ENCODE data around the gene KCNK17. TPM values are rescaled to one million over a fixed set of nuclear protein-coding genes. Genes with fewer than 3 reads are reported as not detected.

The KCNK17 gene
- total RNA-seq, 1 experiment from 2014 or later: not detected

DNA sequence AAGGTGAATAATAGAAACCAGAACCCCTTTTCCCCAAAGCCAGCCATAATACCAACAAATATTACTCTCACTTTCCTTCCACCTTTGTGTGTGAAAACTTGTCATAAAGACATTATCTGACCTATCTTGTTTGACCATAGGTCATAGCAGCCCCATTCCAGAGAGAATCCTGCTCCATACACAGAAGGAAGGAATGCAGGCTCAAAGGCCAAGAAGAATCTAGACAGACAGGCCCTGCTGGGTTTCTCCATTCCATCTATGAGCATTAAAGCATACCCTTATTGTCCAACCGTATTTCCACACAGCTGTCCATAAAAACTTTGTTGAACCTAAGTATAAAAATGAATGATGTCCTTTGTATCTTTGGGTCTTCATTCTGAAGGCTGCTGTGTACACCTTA is 44.3 kb downstream of the KCNK17 start (continued):
- TF ChIP-seq, protein P1, sequence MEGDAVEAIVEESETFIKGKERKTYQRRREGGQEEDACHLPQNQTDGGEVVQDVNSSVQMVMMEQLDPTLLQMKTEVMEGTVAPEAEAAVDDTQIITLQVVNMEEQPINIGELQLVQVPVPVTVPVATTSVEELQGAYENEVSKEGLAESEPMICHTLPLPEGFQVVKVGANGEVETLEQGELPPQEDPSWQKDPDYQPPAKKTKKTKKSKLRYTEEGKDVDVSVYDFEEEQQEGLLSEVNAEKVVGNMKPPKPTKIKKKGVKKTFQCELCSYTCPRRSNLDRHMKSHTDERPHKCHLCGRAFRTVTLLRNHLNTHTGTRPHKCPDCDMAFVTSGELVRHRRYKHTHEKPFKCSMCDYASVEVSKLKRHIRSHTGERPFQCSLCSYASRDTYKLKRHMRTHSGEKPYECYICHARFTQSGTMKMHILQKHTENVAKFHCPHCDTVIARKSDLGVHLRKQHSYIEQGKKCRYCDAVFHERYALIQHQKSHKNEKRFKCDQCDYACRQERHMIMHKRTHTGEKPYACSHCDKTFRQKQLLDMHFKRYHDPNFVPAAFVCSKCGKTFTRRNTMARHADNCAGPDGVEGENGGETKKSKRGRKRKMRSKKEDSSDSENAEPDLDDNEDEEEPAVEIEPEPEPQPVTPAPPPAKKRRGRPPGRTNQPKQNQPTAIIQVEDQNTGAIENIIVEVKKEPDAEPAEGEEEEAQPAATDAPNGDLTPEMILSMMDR (IDR thresholded peaks at IDR 0.05 in 2 of 3, conservative IDR thresholded peaks at IDR 0.05 in 1 of 3; ENCODE audit: borderline replicate concordance in 1 of 3, insufficient read depth in 1 of 3, low read depth in 2 of 3, low read length in 2 of 3): no peak
- no peak for TF ChIP-seq CEBPB (IDR thresholded peaks at IDR 0.05; ENCODE audit: low read depth)
- TF ChIP-seq POLR2A (IDR thresholded peaks at IDR 0.05; ENCODE audit: borderline replicate concordance, extremely low read depth, insufficient read depth, insufficient read length): no peak
- no peak for TF ChIP-seq POLR2AphosphoS5 (IDR thresholded peaks at IDR 0.05; ENCODE audit: low read depth, low read length)
- TF ChIP-seq EZH2 (IDR thresholded peaks at IDR 0.05): no peak
- TF ChIP-seq, protein P2, sequence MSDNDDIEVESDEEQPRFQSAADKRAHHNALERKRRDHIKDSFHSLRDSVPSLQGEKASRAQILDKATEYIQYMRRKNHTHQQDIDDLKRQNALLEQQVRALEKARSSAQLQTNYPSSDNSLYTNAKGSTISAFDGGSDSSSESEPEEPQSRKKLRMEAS (IDR thresholded peaks at IDR 0.05): no peak
- no peak for TF ChIP-seq RAD21 (IDR thresholded peaks at IDR 0.05; ENCODE audit: low read depth)

DNA sequence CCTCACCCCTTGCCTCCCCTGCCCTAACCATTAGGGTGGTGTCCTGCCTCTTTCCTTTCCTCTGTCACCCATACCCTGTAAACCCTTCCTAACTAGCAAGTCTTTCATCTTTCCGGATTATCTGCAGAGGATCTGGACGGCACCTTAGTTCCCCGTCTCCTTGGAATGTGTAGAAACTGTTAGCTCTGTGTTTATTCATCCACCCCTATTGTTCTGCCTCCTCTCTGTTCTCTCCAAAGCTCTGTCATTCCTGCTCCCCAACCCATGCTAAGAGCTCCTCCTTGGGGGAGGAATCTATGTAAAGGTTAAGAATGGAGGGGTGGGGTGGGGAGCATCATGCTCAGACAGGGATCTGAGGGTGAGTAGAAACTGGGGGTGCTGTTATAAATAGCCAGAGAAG is 45.5 kb downstream of the KCNK17 start:
- Histone ChIP-seq H3K4me1 (ENCODE audit: control insufficient read depth in 1 of 2, insufficient read depth in 2 of 2, low read length in 2 of 2) (no peaks in the 10 kb centered on the region), H3K4me3 (replicated peaks in 1 of 2; ENCODE audit: low read depth in 1 of 2, low read length in 2 of 2) (no peak overlapping the region), H3K36me3 (ENCODE audit: control insufficient read depth in 1 of 2, insufficient read depth in 2 of 2, low read length in 2 of 2) (no peaks in the 10 kb centered on the region), H3K79me2 (ENCODE audit: insufficient read depth, low read length) (no peaks in the 10 kb centered on the region), H2AFZ (ENCODE audit: low read depth, low read length, poor library complexity, severe bottlenecking) (no peak overlapping the region), H3K9ac (ENCODE audit: low read length) (no peak overlapping the region), H3K9me2 (ENCODE audit: insufficient read depth) (no peaks in the 10 kb centered on the region), H4K20me1 (ENCODE audit: insufficient read depth) (no peaks in the 10 kb centered on the region), H3K27me3 (ENCODE audit: insufficient read depth, low read length) (no peaks in the 10 kb centered on the region), H3K9me3 (ENCODE audit: control insufficient read depth in 1 of 2, insufficient read depth in 1 of 2, low read depth in 1 of 2, low read length in 2 of 2) (no peaks in the 10 kb centered on the region), H3K27ac (ENCODE audit: low read depth, low read length) (no peak overlapping the region), H3K4me2 (ENCODE audit: low read length) (no peak overlapping the region)
- DNase-seq (ENCODE audit: low read depth, low spot score) (no peak), ATAC-seq (no peak)
- ChIA-PET RAD21 (ENCODE audit: low non-redundant PET in 1 of 2, low total read pairs in 2 of 2, uncharacterized antibody in 2 of 2, unreplicated experiment in 2 of 2) (no interaction called here), POLR2A (no interaction called here), CTCF (no interaction called here)
- TF ChIP-seq ELF1 (IDR thresholded peaks at IDR 0.05; ENCODE audit: borderline replicate concordance, low read depth) (no peak), POLR2A (IDR thresholded peaks at IDR 0.05; ENCODE audit: borderline replicate concordance, extremely low read depth, insufficient read depth, insufficient read length) (no peak), POLR2AphosphoS5 (IDR thresholded peaks at IDR 0.05; ENCODE audit: low read depth, low read length) (no peak), SP1 (IDR thresholded peaks at IDR 0.05; ENCODE audit: low read depth) (no peak), EZH2phosphoT487 (IDR thresholded peaks at IDR 0.05; ENCODE audit: borderline replicate concordance) (no peak), EZH2 (IDR thresholded peaks at IDR 0.05) (no peak), SRF (IDR thresholded peaks at IDR 0.05; ENCODE audit: low read depth) (no peak), ZNF274 (IDR thresholded peaks at IDR 0.05; ENCODE audit: low read depth, low read length) (no peak), FOSL1 (IDR thresholded peaks at IDR 0.05; ENCODE audit: low read depth) (no peak), TCF7L2 (IDR thresholded peaks at IDR 0.05; ENCODE audit: borderline replicate concordance, extremely low read depth, insufficient read depth, insufficient read length) (no peak), RAD21 (IDR thresholded peaks at IDR 0.05; ENCODE audit: low read depth) (no peak), JUND (IDR thresholded peaks at IDR 0.05) (no peak)
- TF ChIP-seq, protein P3, sequence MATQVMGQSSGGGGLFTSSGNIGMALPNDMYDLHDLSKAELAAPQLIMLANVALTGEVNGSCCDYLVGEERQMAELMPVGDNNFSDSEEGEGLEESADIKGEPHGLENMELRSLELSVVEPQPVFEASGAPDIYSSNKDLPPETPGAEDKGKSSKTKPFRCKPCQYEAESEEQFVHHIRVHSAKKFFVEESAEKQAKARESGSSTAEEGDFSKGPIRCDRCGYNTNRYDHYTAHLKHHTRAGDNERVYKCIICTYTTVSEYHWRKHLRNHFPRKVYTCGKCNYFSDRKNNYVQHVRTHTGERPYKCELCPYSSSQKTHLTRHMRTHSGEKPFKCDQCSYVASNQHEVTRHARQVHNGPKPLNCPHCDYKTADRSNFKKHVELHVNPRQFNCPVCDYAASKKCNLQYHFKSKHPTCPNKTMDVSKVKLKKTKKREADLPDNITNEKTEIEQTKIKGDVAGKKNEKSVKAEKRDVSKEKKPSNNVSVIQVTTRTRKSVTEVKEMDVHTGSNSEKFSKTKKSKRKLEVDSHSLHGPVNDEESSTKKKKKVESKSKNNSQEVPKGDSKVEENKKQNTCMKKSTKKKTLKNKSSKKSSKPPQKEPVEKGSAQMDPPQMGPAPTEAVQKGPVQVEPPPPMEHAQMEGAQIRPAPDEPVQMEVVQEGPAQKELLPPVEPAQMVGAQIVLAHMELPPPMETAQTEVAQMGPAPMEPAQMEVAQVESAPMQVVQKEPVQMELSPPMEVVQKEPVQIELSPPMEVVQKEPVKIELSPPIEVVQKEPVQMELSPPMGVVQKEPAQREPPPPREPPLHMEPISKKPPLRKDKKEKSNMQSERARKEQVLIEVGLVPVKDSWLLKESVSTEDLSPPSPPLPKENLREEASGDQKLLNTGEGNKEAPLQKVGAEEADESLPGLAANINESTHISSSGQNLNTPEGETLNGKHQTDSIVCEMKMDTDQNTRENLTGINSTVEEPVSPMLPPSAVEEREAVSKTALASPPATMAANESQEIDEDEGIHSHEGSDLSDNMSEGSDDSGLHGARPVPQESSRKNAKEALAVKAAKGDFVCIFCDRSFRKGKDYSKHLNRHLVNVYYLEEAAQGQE (IDR thresholded peaks at IDR 0.05; ENCODE audit: low read depth): no peak
- TF ChIP-seq, protein P4, sequence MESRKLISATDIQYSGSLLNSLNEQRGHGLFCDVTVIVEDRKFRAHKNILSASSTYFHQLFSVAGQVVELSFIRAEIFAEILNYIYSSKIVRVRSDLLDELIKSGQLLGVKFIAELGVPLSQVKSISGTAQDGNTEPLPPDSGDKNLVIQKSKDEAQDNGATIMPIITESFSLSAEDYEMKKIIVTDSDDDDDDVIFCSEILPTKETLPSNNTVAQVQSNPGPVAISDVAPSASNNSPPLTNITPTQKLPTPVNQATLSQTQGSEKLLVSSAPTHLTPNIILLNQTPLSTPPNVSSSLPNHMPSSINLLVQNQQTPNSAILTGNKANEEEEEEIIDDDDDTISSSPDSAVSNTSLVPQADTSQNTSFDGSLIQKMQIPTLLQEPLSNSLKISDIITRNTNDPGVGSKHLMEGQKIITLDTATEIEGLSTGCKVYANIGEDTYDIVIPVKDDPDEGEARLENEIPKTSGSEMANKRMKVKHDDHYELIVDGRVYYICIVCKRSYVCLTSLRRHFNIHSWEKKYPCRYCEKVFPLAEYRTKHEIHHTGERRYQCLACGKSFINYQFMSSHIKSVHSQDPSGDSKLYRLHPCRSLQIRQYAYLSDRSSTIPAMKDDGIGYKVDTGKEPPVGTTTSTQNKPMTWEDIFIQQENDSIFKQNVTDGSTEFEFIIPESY (IDR thresholded peaks at IDR 0.05; ENCODE audit: extremely low read depth, insufficient replicate concordance, low read length): no peak
- intact Hi-C loops (cut with micrococcal nuclease): no loop called here
- no TSS peak for BruUV-seq (replicated peaks)
